HG03469 (cell line): ENCODE data around the gene MLLT10.
A peak's percentile ranks its signal among the peaks of the same experiment; 100 is the strongest.
"Not testable (repeated sequence)": the region's sequence is repeated elsewhere in the genome, so short reads cannot be mapped to it uniquely, and the experiment has no call there.

Experiments
- ATAC-seq: cut with Tn5 transposase; IDR thresholded peaks from one replicate; pipeline ENCODE4 v1.9.1; 2021; ENCODE audit warnings: mild to moderate bottlenecking, moderate library complexity, moderate number of reproducible peaks; ENCODE audit not compliant: unreplicated experiment

The MLLT10 gene

GRCh38 chr10:21692916-21693315 lies 158.9 kb downstream of the MLLT10 start:
- ATAC-seq = no peak

GRCh38 chr10:21693418-21693817 lies 159.4 kb downstream of the MLLT10 start:
- no peak for ATAC-seq

GRCh38 chr10:21694631-21695030 lies 160.6 kb downstream of the MLLT10 start:
- ATAC-seq = no peak

- no peak for ATAC-seq
Observed at GRCh38 chr10:21696302-21696701, 162.3 kb downstream of the MLLT10 start.

- no peak for ATAC-seq
Observed at GRCh38 chr10:21699575-21699974, 165.5 kb downstream of the MLLT10 start.

- ATAC-seq = no peak
Observed at GRCh38 chr10:21700474-21700873, 166.4 kb downstream of the MLLT10 start.

- no peak for ATAC-seq
Observed at GRCh38 chr10:21702633-21703111, 168.6 kb downstream of the MLLT10 start.

GRCh38 chr10:21705142-21705827 lies 171.3 kb downstream of the MLLT10 start:
- ATAC-seq = no peak

GRCh38 chr10:21705828-21706176 lies 171.8 kb downstream of the MLLT10 start:
- ATAC-seq = no peak

- ATAC-seq = no peak
Observed at GRCh38 chr10:21707498-21707897, 173.5 kb downstream of the MLLT10 start.

- ATAC-seq = no peak
Observed at GRCh38 chr10:21712975-21713374, 178.9 kb downstream of the MLLT10 start.

- ATAC-seq = no peak
Observed at GRCh38 chr10:21715531-21716195, 181.6 kb downstream of the MLLT10 start.

GRCh38 chr10:21717437-21718054 lies 183.5 kb downstream of the MLLT10 start:
- ATAC-seq = not testable (repeated sequence)

- ATAC-seq = no peak
Observed at GRCh38 chr10:21719502-21719901, 185.5 kb downstream of the MLLT10 start.

GRCh38 chr10:21720090-21720489 lies 186.1 kb downstream of the MLLT10 start:
- ATAC-seq = no peak

- ATAC-seq = no peak
Observed at GRCh38 chr10:21721000-21721665, 187.1 kb downstream of the MLLT10 start.

- no peak for ATAC-seq
Observed at GRCh38 chr10:21722209-21722608, 188.2 kb downstream of the MLLT10 start.

- no peak for ATAC-seq
Observed at GRCh38 chr10:21724020-21724589, 190.1 kb downstream of the MLLT10 start.

- ATAC-seq = peak; percentile 86
Observed at GRCh38 chr10:21724687-21725367, 190.8 kb downstream of the MLLT10 start.

GRCh38 chr10:21726601-21727225 lies 192.7 kb downstream of the MLLT10 start:
- no peak for ATAC-seq
